Progenitor cell of endocrine pancreas (in vitro differentiated cells): Measurements from ENCODE around the gene PLXDC2. TPM values are rescaled to one million over a fixed set of nuclear protein-coding genes. Genes with fewer than 3 reads are reported as not detected.

Source experiments
- DNase-seq: peaks from one replicate; pipeline ENCODE4 v3.0.0; 2021; ENCODE audit warnings: low spot score; ENCODE audit not compliant: unreplicated experiment
- H3K27ac Mint-ChIP-seq: 2 replicates; pipeline ENCODE4 v1.8.0; 2021; ENCODE audit warnings: mild to moderate bottlenecking, moderate library complexity, mixed read lengths
- H3K27me3 Mint-ChIP-seq: 2 replicates; pipeline ENCODE4 v1.8.0; 2021; ENCODE audit warnings: mixed read lengths
- H3K36me3 Mint-ChIP-seq: 2 replicates; pipeline ENCODE4 v1.8.0; 2022; ENCODE audit warnings: mixed read lengths; ENCODE audit not compliant: insufficient read depth
- H3K4me1 Mint-ChIP-seq: 2 replicates; pipeline ENCODE4 v1.8.0; 2021; ENCODE audit warnings: low read depth, mixed read lengths
- H3K4me3 Mint-ChIP-seq: 2 replicates; pipeline ENCODE4 v1.8.0; 2021; ENCODE audit warnings: low read depth, mild to moderate bottlenecking, moderate library complexity, mixed read lengths
- H3K9me3 Mint-ChIP-seq: 2 replicates; pipeline ENCODE4 v1.8.0; 2021; ENCODE audit warnings: low read depth, mixed read lengths
- CTCF ChIP-seq: fragments of 200-600 bp; sonication (generic); IDR thresholded peaks from one replicate; pipeline ENCODE4 v1.5.0; 2021; ENCODE audit warnings: antibody characterized with exemption, mild to moderate bottlenecking; ENCODE audit not compliant: unreplicated experiment
- total RNA-seq: library from RNA; stranded (reverse); gene quantifications from 2 replicates; pipeline ENCODE4 v1.2.1, GENCODE V29; 2021

PLXDC2 gene
- total RNA-seq, 1 donor from 2014 or later: 44.3 TPM

- H3K27me3 Mint-ChIP-seq: no peaks in the 10 kb centered on the region
- DNase-seq: no peak
- peaks cover 4% of the 10 kb centered on the region for H3K9me3 Mint-ChIP-seq
- no peak for TF ChIP-seq CTCF
- H3K4me3 Mint-ChIP-seq: no peak overlapping the region
- peaks cover 26% of the 10 kb centered on the region for H3K4me1 Mint-ChIP-seq
- H3K36me3 Mint-ChIP-seq: peaks cover 3% of the 10 kb centered on the region
- peak overlapping the region; percentile 76 for H3K27ac Mint-ChIP-seq
Observed at GRCh38 chr10:19930936-19931893, 115.0 kb downstream of the PLXDC2 start.

DNA sequence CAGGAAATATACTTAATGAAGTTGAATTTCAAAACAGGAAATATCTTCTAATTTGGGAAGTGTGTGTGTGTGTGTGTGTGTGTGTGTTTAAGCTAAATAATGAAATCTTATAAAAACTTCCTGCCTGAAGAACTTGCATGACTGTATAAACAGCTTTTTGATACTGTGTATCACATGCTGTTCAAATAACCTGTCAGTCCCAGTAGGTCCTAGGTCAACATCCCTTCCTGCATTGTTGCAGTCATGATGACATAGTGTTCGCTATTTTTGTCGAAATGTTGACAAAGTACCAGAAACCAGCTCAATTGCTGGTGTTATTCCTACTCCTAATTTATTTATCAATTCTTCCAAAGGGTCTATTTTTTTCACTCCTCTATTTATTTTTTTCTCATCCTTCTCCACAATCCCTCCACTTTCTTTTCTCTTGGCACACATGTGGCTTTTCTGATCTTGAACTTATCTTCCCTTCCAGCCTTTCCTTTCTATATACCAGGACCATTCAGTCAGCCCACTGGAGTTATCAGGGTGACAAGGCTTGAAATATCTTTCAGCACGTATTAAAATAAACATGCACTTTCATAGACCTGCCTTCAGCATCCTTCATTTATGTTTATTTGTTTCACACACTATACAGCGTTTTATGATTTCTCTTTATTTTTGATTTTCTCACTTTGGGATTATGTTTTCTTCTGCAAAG lies 115.8 kb downstream of the PLXDC2 start:
- no peaks in the 10 kb centered on the region for H3K27me3 Mint-ChIP-seq
- H3K27ac Mint-ChIP-seq: peak overlapping the region; percentile 5
- H3K4me3 Mint-ChIP-seq: no peak overlapping the region
- TF ChIP-seq CTCF: no peak
- peaks cover 2% of the 10 kb centered on the region for H3K9me3 Mint-ChIP-seq
- H3K4me1 Mint-ChIP-seq: peaks cover 26% of the 10 kb centered on the region
- H3K36me3 Mint-ChIP-seq: peaks cover 2% of the 10 kb centered on the region
- DNase-seq: no peak

- no peak for DNase-seq
- Mint-ChIP-seq H3K9me3 (no peaks in the 10 kb centered on the region), H3K4me1 (peaks cover 26% of the 10 kb centered on the region), H3K27me3 (no peaks in the 10 kb centered on the region), H3K36me3 (no peaks in the 10 kb centered on the region), H3K27ac (no peak overlapping the region), H3K4me3 (no peak overlapping the region)
- TF ChIP-seq CTCF: no peak
Observed at GRCh38 chr10:19932806-19933371, 116.7 kb downstream of the PLXDC2 start.

DNA sequence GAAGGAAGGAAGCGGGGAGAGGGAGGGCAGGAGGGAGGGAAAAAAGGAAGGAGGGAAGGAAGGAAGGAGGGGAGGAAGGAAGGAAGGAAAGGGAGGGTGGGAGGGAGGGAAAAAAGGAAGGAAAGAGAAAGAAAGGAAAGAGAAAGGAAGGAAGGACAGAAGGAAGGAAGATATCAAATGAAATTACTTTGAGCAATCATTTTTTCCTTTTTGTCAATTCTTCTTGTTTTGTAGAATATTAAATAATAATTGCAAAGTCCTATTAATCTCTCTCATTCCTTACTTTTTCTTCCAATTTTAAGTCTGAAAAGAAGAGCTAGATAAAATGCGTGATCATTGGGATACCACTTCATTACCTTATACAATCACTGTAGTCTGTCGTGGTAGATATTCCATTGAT lies 117.5 kb downstream of the PLXDC2 start:
- Mint-ChIP-seq H3K36me3 (no peaks in the 10 kb centered on the region), H3K4me1 (peaks cover 26% of the 10 kb centered on the region), H3K4me3 (no peak overlapping the region), H3K9me3 (no peaks in the 10 kb centered on the region), H3K27me3 (no peaks in the 10 kb centered on the region), H3K27ac (no peak overlapping the region)
- DNase-seq: no peak
- no peak for TF ChIP-seq CTCF

- no peak for TF ChIP-seq CTCF
- H3K27me3 Mint-ChIP-seq: no peaks in the 10 kb centered on the region
Observed at GRCh38 chr10:19935176-19935575, 118.9 kb downstream of the PLXDC2 start.

More at GRCh38 chr10:19935176-19935575, 118.9 kb downstream of the PLXDC2 start:
- no peak for DNase-seq
- Mint-ChIP-seq H3K36me3 (no peaks in the 10 kb centered on the region), H3K27ac (no peak overlapping the region), H3K9me3 (no peaks in the 10 kb centered on the region), H3K4me3 (no peak overlapping the region), H3K4me1 (peaks cover 18% of the 10 kb centered on the region)
